Measurements from ENCODE around the gene BRD3OS. TPM values are rescaled to one million over a fixed set of nuclear protein-coding genes. Genes with fewer than 3 reads are reported as not detected.
"Not testable (repeated sequence)": the region's sequence is repeated elsewhere in the genome, so short reads cannot be mapped to it uniquely, and the experiment has no call there.

Gene BRD3OS
- total RNA-seq, 2 donors from 2014 or later, result 11.9 to 14.3 TPM

- intact Hi-C loops (cut with DNase I), result loop anchor here in 1 of 2 donors (10.0 kb wide), 1 partner anchor 268 kb away; no protein-coding TSS in a partner anchor
- DNase-seq (ENCODE audit: low spot score), result peak; percentile 81
Measured at GRCh38 chr9:134066913-134067851, 41.9 kb downstream of the BRD3OS start.

DNA sequence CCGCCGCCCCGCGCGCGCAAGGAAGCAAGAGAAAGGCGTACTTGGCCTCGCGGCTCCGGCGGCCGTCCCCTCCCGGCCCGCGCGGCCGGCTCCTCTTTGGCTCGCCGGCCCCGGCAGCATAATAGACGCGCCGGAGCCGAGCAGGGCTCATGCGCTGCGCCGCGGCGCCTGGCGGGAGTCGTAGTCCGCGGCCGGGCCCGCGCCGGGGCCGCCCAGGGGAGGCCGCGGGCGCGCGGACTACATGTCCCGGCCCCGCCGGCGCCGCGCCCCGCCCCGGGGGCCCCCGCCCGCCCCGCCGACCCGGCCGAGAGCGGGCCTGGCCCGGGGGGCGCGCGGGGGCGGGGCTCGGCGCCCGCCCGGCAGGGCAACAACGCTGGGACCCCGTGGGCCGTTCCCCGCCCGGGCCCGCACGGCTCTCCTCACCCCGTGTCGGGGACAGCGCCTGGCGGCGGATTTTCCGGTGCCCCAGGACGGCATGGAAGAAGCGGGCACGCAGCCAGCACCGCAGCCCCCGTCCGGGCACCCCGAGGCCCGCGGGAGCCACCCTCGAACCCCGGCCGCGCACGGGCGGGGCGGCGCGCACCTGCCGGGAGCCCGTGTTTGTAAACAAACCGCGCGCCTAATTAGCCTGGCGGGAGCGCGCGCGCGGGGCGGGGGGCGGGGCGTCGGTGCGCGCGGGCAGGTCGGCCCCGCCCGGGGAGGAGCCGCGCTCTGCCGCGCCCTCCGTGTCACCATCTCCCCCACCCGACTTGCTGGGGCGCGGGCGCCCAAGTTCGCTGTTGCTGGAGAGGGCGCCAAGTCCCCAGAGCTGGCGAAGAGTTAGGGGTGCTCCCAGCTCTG, 42.8 kb downstream of the BRD3OS start, which contains the start of gene BRD3:
BRD3 (minus strand) TSS at position 123 of the 840 bp plus-strand sequence. CDS start 14,549 bp downstream, outside the sequence.
- intact Hi-C loops (cut with DNase I), result loop anchor here in 1 of 2 donors (10.0 kb wide), 1 partner anchor 267 kb away; no protein-coding TSS in a partner anchor

DNA sequence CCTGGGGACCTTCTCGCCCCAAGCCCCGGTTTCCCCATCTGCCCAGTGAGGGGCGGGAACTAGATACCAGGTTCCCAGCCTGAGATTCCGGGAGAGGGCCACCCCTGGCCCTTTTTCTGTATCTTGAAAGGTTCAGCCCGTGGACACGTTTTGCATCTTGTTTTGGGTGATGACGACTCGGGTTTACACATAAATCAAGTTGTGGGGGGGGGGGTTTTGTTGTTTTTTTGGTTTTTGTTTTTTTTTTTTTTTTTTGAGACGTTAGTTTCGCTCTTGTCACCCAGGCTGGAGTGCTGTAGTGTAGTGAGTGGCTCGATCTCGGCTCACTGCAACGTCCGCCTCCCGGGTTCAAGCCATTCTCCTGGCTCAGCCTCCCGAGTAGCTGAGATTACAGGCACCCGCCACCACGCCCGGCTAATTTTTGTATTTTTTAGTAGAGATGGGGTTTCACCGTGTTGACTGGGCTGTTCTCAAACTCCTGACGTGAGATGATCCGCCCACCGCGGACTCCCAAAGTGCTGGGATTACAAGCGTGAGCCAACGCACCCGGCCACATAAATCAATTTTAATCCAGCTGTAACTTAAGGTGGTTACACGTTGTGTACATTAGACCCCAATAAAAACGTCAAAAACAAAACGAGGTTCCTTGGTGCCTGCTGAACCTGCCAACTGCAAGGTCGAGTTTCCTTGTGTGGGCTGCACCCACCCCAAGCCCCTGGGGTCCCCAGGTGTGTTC, 43.6 kb downstream of the BRD3OS start:
- intact Hi-C loops (cut with DNase I), result loop anchor here in 1 of 2 donors (10.0 kb wide), 1 partner anchor 266 kb away; no protein-coding TSS in a partner anchor
- DNase-seq (ENCODE audit: low spot score), result no peak

More for the DNA sequence above, 42.8 kb downstream of the BRD3OS start, which contains the start of gene BRD3:
- peak; percentile 95 for DNase-seq (ENCODE audit: low spot score)

DNA sequence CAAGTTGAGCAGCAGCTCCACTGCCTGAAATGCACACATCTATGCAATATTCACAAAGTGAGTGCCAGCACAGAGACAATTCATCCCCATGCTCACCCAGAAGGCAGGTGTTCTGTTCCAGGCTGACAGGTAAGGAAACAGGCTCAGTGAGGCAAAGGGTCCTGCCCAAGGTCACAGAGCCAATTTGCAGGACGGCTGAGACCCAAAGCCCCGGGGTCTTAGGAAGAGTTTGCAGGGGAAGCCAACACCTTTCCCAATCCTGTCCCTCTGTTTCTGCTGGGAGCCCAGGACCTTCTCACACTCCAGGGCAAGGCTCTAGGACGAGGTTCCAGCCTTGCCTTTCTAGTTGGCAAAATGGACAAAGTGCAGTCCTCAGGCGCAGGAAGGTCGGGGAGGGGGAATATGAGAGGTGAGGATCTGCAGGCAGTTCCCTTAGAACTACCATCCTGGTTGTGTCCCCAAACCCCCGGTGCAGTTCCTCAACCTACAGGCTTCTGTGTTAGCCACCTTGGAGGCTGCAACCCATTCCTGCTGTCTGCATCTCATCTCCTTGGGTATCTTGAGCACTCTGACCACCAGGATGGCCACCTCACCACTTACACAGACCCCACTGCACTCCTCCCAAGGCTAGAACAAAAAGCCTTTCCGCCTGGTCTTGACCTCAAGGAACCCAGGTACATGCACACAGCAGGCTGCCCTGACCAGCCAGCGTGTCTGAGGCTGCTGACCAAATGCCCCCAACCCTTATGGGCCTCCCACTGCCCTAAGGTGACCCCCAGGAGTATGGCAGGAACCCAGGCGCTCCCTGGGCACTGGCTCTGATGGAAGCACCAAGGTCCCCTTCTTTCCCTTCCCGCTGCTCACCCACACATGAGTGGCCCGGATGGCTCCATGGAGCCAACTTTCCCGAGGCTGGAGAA, 44.5 kb downstream of the BRD3OS start:
- intact Hi-C loops (cut with DNase I), result loop anchor here in 1 of 2 donors (10.0 kb wide), 1 partner anchor 265 kb away; no protein-coding TSS in a partner anchor
- DNase-seq (ENCODE audit: low spot score), result no peak

GRCh38 chr9:134071149-134071548, 45.9 kb downstream of the BRD3OS start:
- intact Hi-C loops (cut with DNase I), result no loop called here
- DNase-seq (ENCODE audit: low spot score), result no peak

DNA sequence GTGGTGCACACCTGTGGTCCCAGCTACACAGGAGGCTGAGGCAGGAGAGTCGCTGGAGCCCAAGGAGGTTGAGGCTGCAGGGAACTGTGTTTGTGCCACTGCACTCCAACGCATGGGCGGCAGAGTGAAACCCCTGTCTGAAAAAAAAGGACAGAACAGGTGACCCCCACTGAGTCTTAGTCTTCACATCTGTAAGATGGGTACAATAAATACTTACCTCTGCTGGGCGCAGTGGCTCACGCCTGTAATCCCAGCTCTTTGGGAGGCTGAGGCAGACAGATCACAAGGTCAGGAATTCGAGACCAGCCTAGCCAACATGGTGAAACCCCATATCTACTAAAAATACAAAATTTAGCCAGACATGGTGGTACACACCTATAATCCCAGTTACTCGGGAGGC, 47.4 kb downstream of the BRD3OS start:
- intact Hi-C loops (cut with DNase I); DNase-seq (ENCODE audit: low spot score): not testable (repeated sequence)

DNA sequence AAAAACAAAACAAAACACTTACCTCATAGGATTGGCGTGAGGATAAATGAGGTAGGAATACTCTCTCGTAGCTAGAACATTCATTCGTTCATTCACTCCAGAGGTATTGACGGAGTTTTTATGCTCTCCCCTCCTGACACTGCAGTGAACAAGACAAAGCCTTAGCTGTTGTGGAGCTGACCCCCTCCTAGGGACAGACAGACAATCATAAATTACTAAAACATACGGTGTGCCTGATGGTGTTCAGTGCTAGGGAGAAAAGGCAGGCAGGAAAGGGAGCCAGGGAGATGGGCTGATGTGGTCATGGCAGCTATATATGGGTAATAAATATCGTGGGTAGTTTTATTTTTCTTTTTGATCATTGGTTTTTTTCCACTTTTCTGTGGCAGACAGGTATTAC, 48.2 kb downstream of the BRD3OS start:
- intact Hi-C loops (cut with DNase I), result no loop called here
- DNase-seq (ENCODE audit: low spot score), result no peak

- DNase-seq (ENCODE audit: low spot score), result peak; percentile 41
- intact Hi-C loops (cut with DNase I), result not testable (repeated sequence)
Measured at GRCh38 chr9:134075689-134076088, 50.4 kb downstream of the BRD3OS start.

DNA sequence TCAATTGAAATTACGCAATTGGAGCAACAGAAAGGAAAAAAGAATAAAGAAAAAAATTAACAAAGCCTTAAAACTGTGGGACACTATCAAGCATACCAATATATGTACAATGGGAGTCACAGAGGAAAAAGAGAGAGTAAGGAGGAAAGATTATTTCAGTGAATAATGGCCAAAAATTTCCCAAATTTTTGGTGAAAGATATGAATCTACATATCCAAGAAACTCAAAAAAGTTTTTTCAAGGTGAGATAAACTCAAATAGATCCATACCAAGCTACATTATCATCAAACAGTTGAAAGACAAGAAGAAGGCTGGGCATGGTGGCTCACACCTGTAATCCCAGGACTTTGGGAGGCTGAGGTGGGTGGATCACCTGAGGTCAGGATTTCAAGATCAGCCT, 51.4 kb downstream of the BRD3OS start:
- intact Hi-C loops (cut with DNase I), result no loop called here
- no peak for DNase-seq (ENCODE audit: low spot score)

Other genes starting within 250 kb of the BRD3OS start
- gene VAV2, start 33.2 kb upstream of the BRD3OS start, total RNA-seq, result 10 to 100 TPM; 12.9 to 17.9 TPM
- gene BRD3, start 42.5 kb downstream of the BRD3OS start, total RNA-seq, result 10 to 100 TPM; 32.2 to 32.6 TPM
- gene WDR5, start 110.6 kb downstream of the BRD3OS start, total RNA-seq, result 10 to 100 TPM; 17.0 to 17.1 TPM
- 100 to 1,000 TPM; 327 to 473 TPM for gene RNU6ATAC, start 139.1 kb downstream of the BRD3OS start, total RNA-seq